GM18868 (cell line): Measurements from ENCODE around the gene HNRNPAB.
"Not testable (repeated sequence)": the region's sequence is repeated elsewhere in the genome, so short reads cannot be mapped to it uniquely, and the experiment has no call there.

Experiments
- ATAC-seq: cut with Tn5 transposase; IDR thresholded peaks from one replicate; pipeline ENCODE4 v1.9.1; 2021; ENCODE audit warnings: mild to moderate bottlenecking, moderate library complexity; ENCODE audit not compliant: unreplicated experiment

HNRNPAB gene

DNA sequence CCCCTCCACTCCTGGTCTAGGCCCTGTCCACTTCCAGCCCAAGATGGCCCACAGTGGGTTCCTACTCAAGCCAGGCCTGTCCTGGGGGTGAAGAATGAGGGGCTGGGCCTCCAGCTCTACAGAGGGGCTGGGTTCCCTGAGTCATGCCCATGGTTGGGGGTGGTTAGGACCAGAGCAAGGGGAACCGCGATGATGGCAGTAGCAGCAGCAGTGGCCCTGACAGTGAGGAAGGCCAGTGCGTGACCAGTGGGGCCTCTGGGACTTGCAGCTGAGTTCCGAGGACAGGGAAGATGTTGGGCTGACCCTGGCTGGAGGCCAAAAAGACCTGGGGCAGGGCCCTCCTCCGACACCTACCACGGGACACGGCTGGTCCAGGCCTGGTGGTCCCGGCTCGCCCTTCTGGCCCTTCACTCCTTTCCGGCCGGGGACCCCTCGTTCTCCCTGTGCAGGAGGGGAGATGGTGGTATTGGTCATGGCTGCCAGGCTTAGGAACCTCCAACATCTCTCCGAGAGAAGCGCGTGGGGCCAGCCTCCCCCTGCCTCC is 37.4 kb downstream of the HNRNPAB start:
- ATAC-seq, result no peak

DNA sequence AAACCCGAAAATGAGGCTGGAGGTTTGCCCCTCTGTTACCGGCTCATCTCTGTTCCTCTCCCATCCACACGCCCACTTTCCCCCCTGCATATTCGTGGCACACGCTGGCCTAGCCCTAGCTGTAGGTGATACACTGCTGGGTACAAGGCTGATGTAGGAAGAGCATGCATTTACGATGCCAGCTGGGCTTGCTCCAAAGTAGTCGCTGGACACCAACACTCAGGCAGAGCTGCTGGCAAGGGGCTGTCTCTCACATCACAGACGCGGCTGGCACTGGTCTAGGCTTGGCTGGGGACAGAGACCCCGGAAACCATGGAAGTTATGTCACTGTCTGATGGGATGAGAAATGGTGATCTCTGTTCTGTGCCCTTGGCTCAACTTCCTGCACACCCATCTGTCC is 38.1 kb downstream of the HNRNPAB start:
- ATAC-seq, result no peak

GRCh38 chr5:178244576-178244975 is 40.2 kb downstream of the HNRNPAB start:
- ATAC-seq, result no peak

- ATAC-seq, result no peak
These were observed 41.1 kb downstream of the HNRNPAB start for GRCh38 chr5:178245389-178245788.

GRCh38 chr5:178246624-178247279 is 42.4 kb downstream of the HNRNPAB start:
- no peak for ATAC-seq

- no peak for ATAC-seq
These were observed 43.4 kb downstream of the HNRNPAB start for GRCh38 chr5:178247481-178248456.

GRCh38 chr5:178248750-178249149 is 44.4 kb downstream of the HNRNPAB start:
- no peak for ATAC-seq

- ATAC-seq, result no peak
These were observed 45.1 kb downstream of the HNRNPAB start for GRCh38 chr5:178249191-178249989.

DNA sequence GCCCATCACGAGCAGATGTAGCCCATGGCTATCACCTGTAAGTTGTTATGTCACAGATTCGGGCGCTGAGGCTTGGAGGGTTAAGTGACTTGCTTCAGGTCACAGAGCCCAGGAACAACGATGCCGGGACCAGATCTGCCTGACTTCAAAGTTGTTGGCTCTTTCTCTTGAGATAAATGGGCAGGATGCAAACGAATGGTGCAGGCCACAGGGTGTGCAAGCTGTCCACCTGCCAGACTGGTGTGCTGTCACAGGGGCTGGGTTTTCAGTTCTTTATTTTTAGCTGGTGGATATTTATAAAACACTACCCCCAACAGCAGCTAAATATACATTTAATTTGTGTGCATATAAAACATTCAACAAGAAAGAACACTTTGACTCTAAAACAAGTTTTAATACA is 45.9 kb downstream of the HNRNPAB start:
- ATAC-seq, result no peak

DNA sequence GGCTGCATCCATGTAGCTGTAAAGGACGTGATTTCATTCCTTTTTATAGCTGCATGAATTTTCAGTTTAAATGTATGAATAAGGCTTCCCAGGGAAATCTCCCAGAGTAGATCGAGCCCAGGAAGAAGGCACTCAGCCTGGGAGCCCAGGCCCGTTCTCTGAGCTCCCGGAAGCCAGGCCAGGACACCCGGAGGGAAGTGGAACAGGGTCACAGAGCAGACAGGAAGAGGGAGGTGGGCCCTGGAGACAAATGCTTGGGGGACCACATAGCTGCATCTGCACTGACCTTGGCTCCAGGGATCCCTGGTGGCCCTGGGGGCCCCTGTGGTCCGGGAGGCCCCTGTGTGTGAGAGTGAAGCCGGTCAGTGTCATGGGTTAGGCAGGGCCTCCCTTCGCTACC is 47.9 kb downstream of the HNRNPAB start:
- ATAC-seq, result no peak

DNA sequence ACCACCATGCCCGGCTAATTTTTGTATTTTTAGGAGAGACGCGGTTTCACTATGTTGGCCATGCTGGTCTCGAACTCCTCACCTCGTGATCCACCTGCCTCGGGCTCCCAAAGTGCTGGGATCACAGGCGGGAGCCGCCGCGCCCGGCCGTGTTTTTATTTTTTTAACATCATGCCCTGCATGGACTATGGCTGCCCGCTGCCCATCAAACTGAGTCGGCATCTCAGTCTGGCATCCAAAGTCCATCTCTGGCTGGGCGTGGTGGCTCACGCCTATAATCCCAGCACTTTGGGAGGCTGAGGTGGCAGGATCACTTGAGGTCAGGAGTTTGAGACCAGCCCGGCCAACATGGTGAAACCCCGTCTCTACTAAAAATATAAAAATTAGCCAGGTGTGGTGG is 49.3 kb downstream of the HNRNPAB start:
- not testable (repeated sequence) for ATAC-seq

GRCh38 chr5:178256746-178257145 is 52.4 kb downstream of the HNRNPAB start:
- ATAC-seq, result no peak

- ATAC-seq, result no peak
These were observed 53.3 kb downstream of the HNRNPAB start for GRCh38 chr5:178257650-178258049.

- ATAC-seq, result no peak
These were observed 55.5 kb downstream of the HNRNPAB start for GRCh38 chr5:178259623-178260536.
